HT1080 (cell line): ENCODE results near the gene CERS6. TPM values are rescaled to one million over a fixed set of nuclear protein-coding genes. Genes with fewer than 3 reads are reported as not detected.
A peak's percentile ranks its signal among the peaks of the same experiment; 100 is the strongest.
"Not testable (repeated sequence)": the region's sequence is repeated elsewhere in the genome, so short reads cannot be mapped to it uniquely, and the experiment has no call there.

Experiments used
- DNase-seq: peaks from one replicate; pipeline ENCODE4 v3.0.0-alpha.2; 2015; ENCODE audit warnings: low read depth
- total RNA-seq: library from RNA; depleted of rRNA; stranded (reverse); fragments of >200 nt; shearing (Covaris generic); gene quantifications from 2 replicates; pipeline ENCODE4 v1.2.3, GENCODE V29; 2014

The CERS6 gene
- total RNA-seq, 1 experiment from 2014 or later = 24.3 TPM

DNA sequence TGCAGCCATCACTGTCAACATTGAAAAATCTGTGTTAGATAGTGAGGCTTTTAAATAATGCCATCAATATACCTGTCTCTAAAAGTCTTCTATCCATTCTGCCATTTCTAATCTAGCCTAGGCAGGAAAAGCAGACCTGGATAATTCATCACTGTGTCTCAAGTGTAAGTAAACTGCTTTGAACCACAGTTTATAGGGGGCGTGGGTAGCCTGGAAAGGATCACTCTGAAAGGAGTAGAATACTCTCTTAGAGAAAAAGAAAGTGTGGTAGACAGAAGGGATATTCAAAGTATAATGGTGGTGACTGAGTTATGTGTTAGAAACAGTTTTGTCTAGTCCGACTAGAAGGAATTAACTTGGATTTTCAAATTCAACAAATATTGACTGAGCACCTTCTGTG is 40.8 kb downstream of the CERS6 start:
- no peak for DNase-seq

DNA sequence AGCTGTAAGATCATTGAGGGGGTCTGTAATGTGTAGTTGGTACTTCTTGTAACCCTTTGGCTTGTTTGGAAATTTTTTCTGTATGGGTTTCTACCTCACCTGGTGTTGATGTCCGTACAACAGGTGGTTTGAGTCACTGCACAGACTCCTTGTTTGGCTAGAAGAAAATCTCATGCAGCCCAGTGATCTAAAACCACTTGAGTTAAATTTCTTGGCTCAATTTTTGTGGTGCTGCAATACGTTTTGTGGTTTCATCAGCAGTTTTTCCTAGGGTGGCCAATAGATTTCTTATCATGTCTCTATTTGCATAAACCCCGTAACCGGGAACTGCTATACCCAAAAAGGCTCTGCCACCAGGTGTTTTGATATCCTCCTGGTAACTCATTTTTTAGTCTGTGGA is 43.4 kb downstream of the CERS6 start:
- DNase-seq = no peak

DNA sequence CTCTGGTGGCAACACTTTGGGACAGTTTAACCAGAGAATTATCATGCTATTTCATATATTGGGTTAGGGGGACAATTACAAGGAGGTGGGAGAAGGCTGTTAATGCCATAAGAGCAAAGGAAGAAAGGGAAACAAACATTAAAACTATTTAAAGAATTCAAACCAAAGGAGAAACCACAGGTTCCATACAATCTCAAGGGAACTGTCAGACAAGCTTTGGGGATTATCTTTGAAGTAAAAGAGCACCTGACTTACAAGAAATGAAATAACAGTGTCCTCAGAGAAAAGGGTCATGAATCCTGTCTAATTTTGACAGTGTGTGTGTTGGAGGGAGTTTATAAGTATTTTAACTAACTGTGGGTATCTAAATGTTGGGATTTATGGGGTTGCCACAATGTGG is 44.4 kb downstream of the CERS6 start:
- DNase-seq = no peak

DNA sequence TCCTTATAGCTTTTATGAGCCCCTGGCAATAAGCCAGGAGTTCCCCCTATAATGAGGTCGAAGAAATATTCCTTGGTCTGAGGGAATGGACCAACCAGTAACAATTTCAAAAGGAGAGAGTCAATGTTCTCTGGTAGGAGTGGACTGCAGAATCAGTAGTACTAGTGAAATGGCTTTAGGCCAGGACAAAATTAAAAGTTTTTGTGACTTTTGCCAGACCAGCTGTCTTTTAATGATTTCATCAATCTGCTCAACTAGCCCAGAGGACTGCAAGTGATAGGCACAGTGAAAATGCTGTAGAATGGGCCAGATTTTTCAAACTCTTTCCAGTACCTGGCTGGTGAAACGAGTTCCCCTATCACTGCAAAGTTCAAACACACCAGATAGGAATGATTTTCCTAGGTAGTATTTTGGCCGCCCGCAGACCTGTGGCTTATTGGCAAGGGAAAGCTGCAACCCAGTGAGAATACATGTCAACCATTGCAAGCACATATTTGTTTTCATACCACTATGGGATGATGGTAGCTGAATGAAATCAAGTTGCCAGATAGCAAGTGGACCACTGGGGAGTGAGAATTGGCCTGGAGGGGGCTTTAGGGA is 45.5 kb downstream of the CERS6 start:
- no peak for DNase-seq

DNA sequence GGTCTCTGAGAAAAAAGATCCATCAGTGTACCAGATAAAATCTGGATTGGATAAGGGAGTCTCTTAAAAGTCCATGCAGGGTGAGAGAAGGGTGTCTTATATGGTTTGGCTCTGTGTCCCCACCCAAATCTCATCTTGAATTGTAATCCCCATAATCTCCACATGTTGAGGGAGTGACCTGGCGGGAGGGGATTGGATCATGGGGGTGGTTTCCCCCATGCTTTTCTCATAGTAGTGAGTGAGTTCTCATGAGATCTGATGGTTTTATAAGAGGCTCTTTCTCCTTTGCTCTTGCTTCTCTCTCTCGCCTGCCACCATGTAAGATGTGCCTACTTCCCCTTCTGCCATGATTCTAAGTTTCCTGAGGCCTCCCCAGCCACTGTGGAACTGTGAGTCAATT is 46.8 kb downstream of the CERS6 start:
- not testable (repeated sequence) for DNase-seq

DNA sequence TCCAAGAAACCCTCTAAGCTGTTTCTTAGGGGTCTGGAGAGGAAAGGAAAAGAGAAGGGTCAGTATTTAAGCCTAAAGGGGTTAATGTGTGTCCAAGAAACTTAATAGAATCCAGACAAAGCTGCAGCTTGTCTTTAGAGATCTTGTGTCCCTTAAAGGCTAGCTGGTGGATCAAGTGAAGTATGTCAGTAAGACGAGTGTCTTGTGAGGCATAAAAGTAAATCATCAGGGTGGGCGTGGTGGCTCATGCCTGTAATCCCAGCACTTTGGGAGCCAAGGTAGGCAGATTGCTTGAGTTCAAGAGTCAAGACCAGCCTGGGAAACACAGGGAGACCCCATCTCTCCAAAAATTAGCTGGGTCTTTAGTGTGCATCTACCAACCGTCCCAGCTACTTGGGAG is 47.8 kb downstream of the CERS6 start:
- DNase-seq = no peak

DNA sequence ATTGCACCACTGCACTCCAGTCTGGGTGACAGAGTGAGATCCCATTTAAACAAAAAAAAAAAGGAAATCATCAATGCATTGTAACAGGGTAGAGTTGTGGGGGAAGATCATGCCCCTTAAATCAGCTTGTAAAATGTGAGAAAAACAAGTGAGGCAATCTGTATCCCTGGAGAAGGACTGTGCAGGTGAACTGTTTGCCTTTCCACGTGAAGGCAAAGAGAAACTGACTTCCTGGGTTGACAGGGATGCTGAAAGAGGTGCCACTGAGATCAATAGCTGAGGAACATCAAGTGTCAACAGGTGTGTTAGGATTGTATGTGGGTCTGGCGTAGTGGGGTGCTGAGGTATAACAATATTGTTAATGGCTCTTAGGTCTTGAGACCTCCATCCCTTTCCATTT is 48.3 kb downstream of the CERS6 start:
- no peak for DNase-seq

DNA sequence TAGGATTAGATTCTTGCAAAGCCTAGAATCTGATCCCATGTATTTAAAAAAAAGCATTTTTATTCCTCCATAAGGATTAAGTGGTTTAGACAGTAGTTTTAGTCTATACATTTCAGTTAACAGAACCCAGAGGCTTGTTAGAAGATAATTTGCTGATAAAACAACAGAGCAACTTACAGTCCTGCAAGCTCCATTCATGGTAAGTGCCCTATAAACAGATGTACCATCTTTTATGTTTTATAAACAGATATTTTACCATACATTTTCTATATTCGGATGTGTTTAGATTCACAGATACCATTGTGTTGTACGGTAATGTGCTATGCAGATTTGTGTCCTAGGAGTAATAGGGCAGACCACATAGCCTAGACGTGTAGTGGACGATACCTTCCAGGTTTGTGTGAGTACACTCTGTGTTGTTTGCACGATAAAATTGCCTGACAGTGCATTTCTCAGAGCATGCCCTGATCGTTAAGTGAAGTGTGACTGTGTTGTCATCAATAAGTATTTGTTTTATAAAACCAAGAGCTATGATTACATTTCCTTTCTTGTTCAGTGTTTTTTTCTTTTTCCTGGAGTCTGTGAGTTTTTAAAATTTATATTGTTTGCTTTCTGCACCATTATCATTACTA is 54.2 kb downstream of the CERS6 start:
- DNase-seq = no peak

DNA sequence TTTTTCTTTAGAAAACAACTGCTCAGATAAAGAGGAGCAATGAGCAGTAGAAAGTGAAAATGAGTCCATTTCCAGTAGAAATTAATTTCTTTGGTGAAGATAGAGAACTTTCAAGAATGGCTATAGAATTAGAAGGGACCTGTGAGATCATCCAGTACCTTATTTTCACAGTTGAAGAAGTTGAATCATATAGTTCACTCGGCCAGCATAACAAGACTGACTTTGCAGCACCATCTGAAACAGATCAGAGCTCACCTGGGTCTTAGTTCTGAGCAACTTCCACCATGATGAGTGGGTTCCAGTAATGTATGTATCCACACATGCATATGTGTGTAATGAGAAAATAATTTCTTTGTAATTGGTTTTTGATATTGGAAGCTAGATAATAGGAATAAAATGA is 58.6 kb downstream of the CERS6 start:
- DNase-seq = no peak

DNA sequence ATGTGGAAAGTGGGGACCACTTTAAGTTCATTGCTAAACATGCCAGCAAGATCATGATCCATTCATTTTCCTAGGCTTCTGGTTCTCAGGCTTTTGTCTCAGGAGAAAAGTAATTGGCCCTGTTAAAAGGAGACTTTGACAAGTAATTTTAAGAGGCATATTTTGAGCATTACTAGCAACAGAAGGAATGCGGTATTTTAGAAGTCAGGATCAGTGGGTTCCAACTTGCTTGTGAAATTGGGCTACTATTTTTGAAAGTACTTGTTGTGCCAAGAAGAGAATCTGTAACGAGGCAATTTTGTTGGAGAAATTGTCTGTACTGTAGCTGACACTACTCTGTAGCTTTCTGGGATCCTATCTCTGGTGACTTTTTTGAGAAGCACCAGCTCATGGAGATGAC is 59.4 kb downstream of the CERS6 start:
- peak; percentile 45 for DNase-seq

DNA sequence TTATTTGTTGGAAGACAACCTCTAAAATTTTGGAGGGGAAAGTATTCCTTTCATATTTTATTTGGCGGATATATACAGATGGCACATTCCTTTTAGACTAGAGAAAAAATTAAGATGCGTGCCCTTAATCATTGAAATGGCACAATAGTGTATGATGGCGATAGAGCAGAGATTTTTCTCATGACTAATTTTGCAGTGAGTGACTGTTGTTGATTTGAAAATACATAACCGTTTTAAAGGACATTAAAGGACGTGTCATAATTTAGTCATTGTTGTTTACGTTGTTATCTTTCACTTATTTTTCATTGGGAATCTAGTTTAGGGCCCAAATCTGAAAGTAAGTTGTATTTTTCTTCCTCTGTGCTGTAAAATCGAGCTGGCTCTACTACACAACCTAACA is 61.7 kb downstream of the CERS6 start:
- DNase-seq = no peak

DNA sequence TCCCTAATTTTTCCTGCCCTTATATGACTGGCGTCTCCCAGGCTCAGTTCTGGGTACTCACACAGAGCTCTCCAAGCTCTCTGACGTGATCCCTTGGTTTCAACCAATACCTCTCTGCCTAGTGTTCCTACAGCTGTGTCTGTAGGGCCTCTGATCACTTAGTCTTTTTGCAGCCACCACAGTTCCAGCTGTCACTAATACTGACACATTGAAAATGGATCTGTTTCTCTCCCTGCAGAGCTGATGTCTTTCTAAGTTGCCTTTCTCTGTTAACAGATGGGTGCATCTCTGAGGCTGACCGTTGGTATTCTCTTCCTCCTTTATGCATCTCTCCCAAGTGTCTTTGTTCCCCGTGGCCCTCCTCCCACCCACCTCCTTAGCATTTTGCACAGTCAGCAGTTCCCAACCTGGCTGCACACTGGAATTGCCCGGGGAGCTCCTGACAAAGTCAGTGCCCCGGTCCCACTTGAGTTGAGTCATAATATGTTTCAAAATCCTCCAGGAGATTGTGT is 62.5 kb downstream of the CERS6 start:
- DNase-seq = no peak

DNA sequence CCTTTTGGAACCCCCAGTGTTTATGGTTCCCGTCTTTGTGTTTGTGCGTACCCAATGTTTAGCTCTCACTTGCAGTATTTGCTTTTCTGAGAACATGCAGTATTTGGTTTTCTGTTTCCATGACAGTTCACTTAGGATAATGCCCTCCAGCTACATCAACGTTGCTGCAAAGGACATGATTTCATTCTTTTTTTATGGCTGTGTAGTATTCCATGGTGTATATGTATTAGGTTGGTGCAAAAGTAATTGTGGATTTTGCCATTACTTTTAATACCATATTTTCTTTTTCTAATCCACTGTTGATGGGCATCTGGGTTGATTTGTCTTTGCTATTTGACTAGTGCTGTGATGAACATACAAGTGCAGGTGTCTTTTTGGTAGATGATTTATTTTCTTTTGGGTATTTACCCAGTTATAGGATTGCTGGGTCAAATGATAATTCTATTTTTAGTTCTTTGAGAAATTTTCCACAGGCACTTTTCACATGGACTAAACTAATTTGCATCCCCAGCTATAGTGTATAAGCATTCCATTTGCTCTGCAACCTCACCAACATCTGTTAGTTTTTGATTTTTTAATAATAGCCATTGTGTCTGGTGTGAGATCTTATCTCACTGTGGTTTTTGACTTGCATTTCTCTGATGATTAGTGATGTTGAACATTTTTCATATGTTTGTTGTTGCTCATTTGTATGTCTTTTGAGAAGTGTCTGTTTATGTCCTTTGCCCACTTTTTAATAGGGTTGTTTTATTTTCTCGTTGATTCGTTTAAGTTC is 63.6 kb downstream of the CERS6 start:
- no peak for DNase-seq

DNA sequence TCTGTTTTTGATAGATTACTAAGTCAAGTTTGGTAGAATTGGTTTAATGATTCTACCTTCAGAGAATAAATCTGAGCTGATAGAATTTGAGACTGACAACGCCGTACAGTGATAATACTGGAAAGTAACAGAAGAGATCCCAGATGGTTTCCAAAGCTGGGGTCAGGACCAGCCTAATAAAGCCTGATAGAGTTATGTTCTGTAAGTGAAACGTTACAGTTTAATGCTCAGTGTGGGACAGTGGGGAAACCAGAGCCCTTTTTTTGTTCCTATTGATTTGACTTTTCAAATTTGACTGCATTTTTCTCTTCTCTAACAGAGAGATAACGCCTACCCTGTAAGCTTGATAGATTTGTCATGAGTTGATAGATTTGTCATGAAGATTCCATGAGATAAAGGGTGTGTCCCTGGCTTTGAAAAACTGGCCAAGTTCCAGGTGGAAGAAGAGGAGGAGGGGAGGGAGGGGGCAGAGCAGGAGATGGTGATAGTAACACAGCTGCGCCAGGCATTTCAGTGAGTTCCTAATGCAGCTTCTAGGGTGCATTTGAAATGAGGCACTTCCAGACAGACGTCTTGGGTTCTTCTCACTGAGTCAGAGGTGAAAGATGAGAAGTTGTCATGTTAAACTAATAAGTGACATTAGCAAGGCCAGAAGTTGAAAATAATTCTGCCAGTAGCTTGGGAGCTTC is 65.1 kb downstream of the CERS6 start:
- DNase-seq = no peak

DNA sequence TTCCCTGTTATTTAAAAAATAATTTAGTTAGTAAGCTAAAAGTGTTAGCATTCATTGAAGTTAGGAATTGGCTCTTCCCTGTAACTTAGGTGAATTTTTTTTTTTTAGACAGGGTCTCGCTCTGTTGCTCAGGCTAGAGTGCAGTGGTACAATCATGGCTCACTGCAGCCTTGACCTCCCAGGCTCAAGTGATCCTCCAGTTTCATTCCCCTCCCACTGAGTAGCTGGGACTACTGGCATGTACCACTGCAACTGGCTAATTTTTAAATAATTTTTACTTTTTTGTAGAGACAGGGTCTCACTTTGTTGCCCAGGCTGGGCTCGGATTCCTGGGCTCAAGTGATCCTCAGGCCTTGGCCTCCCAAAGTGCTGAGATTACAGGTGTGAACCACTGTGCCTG is 66.4 kb downstream of the CERS6 start:
- DNase-seq = no peak

DNA sequence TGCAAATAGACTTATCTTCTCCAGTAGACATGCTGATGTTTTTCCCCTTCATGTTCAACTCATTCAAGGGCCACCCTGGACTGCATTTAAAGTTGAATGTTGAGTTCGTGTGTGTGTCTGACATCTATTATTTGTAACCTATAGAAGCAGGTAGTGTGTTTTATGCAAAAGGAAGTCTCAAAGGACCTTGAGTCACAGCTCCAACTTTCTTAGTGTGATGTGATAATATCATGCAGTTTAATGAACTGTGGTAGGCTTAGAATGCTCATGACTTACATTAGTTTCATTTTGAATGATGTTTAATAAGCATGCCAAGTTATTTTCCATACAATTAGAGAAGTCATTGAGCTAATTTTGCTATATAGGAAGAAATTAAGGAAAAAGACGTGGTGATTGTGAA is 67.9 kb downstream of the CERS6 start:
- DNase-seq = no peak

DNA sequence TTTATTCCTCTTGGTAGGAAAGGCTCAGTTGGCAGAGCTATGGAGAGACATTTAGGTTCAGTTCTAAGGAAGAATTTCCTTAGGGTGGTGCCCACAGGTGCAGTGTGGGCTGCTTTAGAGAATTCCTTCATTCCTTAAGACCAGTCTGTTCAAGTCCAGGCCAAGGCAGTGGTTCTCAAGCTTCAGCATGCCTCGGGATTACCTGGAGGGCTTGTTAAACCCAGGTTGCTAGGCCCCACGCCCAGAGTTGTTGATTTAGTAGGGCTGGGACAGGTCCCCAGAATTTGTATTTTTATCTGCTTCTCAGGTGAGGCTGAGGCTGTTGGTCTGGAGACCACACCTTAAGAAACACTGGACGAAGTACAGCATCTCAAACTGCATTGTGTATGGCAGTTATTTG is 68.9 kb downstream of the CERS6 start:
- no peak for DNase-seq

DNA sequence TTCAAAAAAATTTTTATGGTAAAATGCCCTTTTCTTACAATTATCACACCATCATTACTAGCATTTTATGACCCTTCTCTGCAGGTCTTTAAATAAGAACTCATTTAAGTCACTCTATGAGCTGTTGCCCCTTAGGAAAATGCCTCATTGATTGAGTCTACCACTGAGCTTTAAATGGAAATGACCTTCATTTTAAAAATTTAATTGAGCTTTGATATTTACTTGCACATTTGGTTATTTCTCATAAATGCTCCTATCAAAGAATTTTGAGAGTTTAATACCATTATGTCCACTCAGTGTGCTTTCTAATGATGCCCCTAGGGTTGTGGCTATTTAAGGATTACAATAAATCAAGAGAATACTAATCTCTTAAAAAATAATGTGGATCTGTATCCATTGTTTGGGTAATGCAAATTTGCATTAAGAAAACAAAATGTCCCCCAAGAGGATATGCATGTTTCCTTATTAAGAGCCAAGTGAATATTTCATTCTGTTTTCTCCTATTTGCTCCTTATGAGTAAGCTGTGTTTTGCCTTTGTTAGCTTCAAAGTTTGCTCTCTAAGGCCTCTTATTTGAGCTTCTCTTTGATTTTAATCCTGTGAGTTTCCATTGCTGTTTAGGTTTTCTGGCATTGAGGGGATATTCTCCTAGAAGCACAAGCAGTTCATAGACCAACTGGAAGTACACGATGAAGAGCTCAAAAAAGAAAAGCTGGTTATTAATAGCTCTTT is 69.8 kb downstream of the CERS6 start:
- no peak for DNase-seq

DNA sequence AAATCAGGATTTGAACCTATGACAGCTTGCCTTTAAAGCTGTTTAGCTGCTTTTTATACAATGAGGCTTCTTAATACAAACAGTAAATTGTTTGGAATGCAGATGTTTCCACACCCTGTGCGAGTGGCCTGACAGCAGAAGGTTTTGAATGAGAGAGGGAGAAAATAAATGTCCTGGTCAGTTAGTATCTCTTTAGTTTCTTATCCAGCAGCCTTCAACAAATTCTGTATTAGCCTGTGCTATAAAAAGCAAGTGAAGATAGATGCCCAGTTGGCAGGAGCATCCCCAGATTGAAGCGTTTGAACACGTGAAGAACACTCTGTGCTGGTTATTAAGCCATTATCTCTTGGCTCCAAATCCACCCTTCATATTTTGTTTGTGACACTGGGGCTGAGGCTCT is 70.6 kb downstream of the CERS6 start:
- no peak for DNase-seq

DNA sequence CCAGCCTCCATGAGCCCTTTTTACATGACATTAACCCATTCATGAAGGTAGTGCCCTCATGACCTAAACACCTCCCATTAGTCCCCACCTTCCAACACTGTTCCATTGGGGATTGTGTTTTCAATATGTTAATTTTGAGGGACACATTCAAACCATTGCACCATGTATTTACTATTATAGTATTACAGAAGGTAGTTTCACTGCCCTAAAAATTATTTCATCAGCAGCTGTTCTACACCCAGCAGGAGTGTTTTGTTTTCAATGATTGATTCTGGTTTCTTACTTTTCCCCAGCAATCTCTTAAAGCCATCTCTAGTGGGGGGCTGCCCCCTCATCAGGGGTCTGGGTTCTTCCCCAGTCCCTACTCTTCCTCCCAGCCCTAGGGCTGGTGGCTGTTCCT is 71.9 kb downstream of the CERS6 start:
- DNase-seq = no peak

DNA sequence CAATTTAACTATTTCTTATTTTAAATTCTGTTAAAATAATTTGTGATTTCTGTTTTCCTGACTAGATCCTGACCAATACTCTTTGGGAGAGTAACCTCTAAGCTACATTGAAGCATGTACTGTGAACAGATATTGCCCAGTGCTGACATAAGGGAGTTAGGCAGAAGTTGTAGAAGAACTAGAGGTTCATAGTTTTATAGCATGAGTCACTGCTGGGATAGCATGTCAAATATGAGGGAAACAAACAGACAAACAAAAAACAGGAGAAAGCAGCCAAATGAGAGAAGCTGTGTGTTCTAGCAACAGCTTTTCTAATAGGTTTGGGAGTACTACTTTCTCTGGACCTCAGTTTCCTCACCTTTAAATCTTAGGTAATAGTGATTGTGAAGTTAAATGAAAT is 72.4 kb downstream of the CERS6 start:
- no peak for DNase-seq
